GM23338 (cell line): ENCODE data around the gene HSF2BP. TPM values are rescaled to one million over a fixed set of nuclear protein-coding genes. Genes with fewer than 3 reads are reported as not detected.

Experiments
- ATAC-seq: fragments of 200-7000 bp; cut with Tn5 transposase; 3 replicates; pipeline ENCODE4 v1.9.1; 2020
- DNase-seq: peaks from one replicate; pipeline ENCODE4 v3.0.0-alpha.2; 2015; ENCODE audit warnings: low spot score
- H2AFZ ChIP-seq: fragments of 200-600 bp; sonication (generic); 2 replicates; pipeline ENCODE4 v1.8.0; 2016; ENCODE audit warnings: antibody characterized with exemption, mild to moderate bottlenecking, moderate library complexity
- H3F3A ChIP-seq: fragments of 200-600 bp; sonication (generic); replicated peaks from 2 replicates; pipeline ENCODE4 v1.8.0; 2017; ENCODE audit warnings: antibody characterized with exemption, mixed run types, low read depth
- H3K27ac ChIP-seq: fragments of 200-600 bp; sonication (generic); 2 replicates; pipeline ENCODE4 v1.6.1; 2016; ENCODE audit warnings: low read depth
- H3K27me3 ChIP-seq: fragments of 200-600 bp; sonication (generic); 2 replicates; pipeline ENCODE4 v1.8.0; 2016; ENCODE audit warnings: mild to moderate bottlenecking, mixed run types, moderate library complexity; ENCODE audit not compliant: insufficient read depth
- H3K36me3 ChIP-seq: fragments of 200-600 bp; sonication (generic); 2 replicates; pipeline ENCODE4 v1.8.0; 2016; ENCODE audit warnings: mild to moderate bottlenecking; ENCODE audit not compliant: insufficient read depth
- H3K4me1 ChIP-seq: fragments of 200-600 bp; sonication (generic); 2 replicates; pipeline ENCODE4 v1.8.0; 2016; ENCODE audit warnings: mild to moderate bottlenecking, moderate library complexity; ENCODE audit not compliant: insufficient read depth
- H3K4me2 ChIP-seq: fragments of 200-600 bp; sonication (generic); 2 replicates; pipeline ENCODE4 v1.7.1; 2017; ENCODE audit warnings: mixed run types
- H3K4me3 ChIP-seq: fragments of 200-600 bp; sonication (generic); 2 replicates; pipeline ENCODE4 v1.6.1; 2016; ENCODE audit warnings: mixed run types
- H3K79me2 ChIP-seq: fragments of 200-600 bp; sonication (generic); replicated peaks from 2 replicates; pipeline ENCODE4 v1.8.0; 2017; ENCODE audit warnings: mild to moderate bottlenecking; ENCODE audit not compliant: insufficient read depth
- H3K9me2 ChIP-seq: fragments of 200-600 bp; sonication (generic); 2 replicates; pipeline ENCODE4 v1.8.0; 2017; ENCODE audit not compliant: insufficient read depth
- H4K20me1 ChIP-seq: fragments of 200-600 bp; sonication (generic); replicated peaks from 2 replicates; pipeline ENCODE4 v1.8.0; 2017; ENCODE audit warnings: mild to moderate bottlenecking; ENCODE audit not compliant: insufficient read depth
- H3K27ac Mint-ChIP-seq: 2 replicates; pipeline ENCODE4 v1.8.0; 2020; ENCODE audit warnings: inconsistent platforms, mild to moderate bottlenecking, moderate library complexity, mixed read lengths
- H3K27me3 Mint-ChIP-seq: 3 replicates; pipeline ENCODE4 v1.8.0; 2022; ENCODE audit warnings: low read depth, mild to moderate bottlenecking, moderate library complexity, mixed read lengths, inconsistent platforms; ENCODE audit not compliant: insufficient read depth, poor library complexity
- H3K36me3 Mint-ChIP-seq: 3 replicates; pipeline ENCODE4 v1.8.0; 2021; ENCODE audit warnings: low read depth, mild to moderate bottlenecking, inconsistent platforms, moderate library complexity, mixed read lengths
- H3K4me1 Mint-ChIP-seq: 3 replicates; pipeline ENCODE4 v1.8.0; 2020; ENCODE audit warnings: mild to moderate bottlenecking, inconsistent platforms, mixed read lengths
- H3K4me3 Mint-ChIP-seq: 3 replicates; pipeline ENCODE4 v1.8.0; 2021; ENCODE audit warnings: moderate library complexity, mild to moderate bottlenecking, inconsistent platforms, mixed read lengths
- H3K9me3 Mint-ChIP-seq: 3 replicates; pipeline ENCODE4 v1.8.0; 2020; ENCODE audit warnings: moderate library complexity, mild to moderate bottlenecking, inconsistent platforms, mixed read lengths
- CREB1 ChIP-seq: fragments of 250-450 bp; sonication (Bioruptor Pico); IDR thresholded peaks from 2 replicates; pipeline ENCODE4 v1.5.0; 2020; ENCODE audit warnings: low read depth, mild to moderate bottlenecking, moderate library complexity
- CTCF ChIP-seq, 2 experiments: fragments of 200-600 bp in 1 of 2; sonication (generic) in 1 of 2; conservative IDR thresholded peaks; 2 replicates each; pipeline versions ENCODE4 v1.5.1 to v1.6.1; 2016 to 2017; ENCODE audit warnings: antibody characterized with exemption in 2 of 2, low read depth in 2 of 2, mild to moderate bottlenecking in 2 of 2, moderate library complexity in 1 of 2
- EZH2phosphoT487 ChIP-seq: fragments of 200-600 bp; sonication (generic); IDR thresholded peaks from one replicate; pipeline ENCODE4 v1.8.1; 2018; ENCODE audit warnings: antibody characterized with exemption; ENCODE audit not compliant: unreplicated experiment
- NANOG ChIP-seq: IDR thresholded peaks from 2 replicates; pipeline ENCODE4 v1.6.1; 2016; ENCODE audit warnings: antibody characterized with exemption, borderline replicate concordance
- ZNF331 ChIP-seq: fragments of 250-450 bp; sonication (Bioruptor Pico); IDR thresholded peaks from 2 replicates; pipeline ENCODE4 v1.5.0; 2020; ENCODE audit warnings: low read depth, mild to moderate bottlenecking, moderate library complexity
- ZNF462 ChIP-seq: fragments of 250-450 bp; sonication (Bioruptor Pico); IDR thresholded peaks from 2 replicates; pipeline ENCODE4 v1.5.0; 2020; ENCODE audit warnings: mild to moderate bottlenecking, moderate library complexity
- polyA plus RNA-seq: library from polyadenylated mRNA; unstranded; fragments of >200 nt; fragmentation: Nextera tagmentation; extraction: Ambion mirVana; gene quantifications from 2 replicates; pipeline ENCODE4 v1.2.1, GENCODE V29; 2016
- total RNA-seq: library from RNA; depleted of rRNA; stranded (reverse); fragments of >200 nt; shearing (Covaris generic); gene quantifications from 2 replicates; pipeline ENCODE4 v1.2.3, GENCODE V29; 2014
- TF ChIP-seq, protein P1 (sequence below): IDR thresholded peaks from one replicate; pipeline ENCODE4 v1.6.1; 2018; ENCODE audit warnings: antibody characterized with exemption; ENCODE audit not compliant: unreplicated experiment

The HSF2BP gene
- total and polyA plus RNA-seq, 2 experiments from 2014 or later, result 0.78 to 2.0 TPM

DNA sequence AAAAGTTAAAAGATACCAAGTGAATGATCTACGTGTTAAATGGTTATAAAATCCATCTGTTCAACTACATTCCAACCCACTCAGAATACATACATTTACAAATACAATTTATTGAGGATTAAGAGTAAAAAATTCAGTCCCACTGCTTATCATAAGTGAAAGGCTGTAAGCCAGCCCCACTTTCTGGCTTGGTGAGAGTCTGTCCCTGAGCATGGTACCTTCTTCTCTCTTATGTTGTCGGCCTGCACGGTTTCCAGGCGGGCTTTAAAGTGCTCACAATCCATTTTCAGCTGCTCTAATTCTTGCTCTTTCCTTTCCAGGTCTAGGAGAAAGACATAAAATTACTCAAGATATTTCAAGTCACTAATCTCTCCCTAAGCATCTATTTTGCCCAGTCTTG lies 15.2 kb downstream of the HSF2BP start (continued):
- no peak for TF ChIP-seq ZNF462
- no peak for TF ChIP-seq ZNF331 (CRISPR knock-in tag)
- TF ChIP-seq CTCF (conservative IDR thresholded peaks at IDR 0.05; ENCODE audit: low read depth in 2 of 2), result no peak
- no peak for TF ChIP-seq NANOG

DNA sequence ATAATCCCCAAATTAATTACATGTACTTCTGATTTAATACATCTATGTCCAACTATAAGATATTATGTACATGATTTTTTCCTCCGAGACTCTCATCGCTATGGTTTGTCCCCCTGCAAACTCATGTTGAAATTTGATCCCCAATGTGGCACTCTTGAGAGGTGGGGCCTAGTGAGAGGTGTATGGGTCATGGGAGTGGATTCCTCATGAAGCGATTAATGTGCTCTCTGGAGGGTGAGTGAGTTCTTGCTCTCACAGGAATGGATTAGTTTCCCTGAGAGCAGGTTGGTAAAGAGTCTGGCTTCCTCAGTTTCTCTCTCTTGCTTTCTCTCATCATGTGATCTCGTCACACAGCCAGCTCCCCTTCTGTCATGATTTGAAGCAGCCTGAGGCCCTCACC lies 16.1 kb downstream of the HSF2BP start:
- no peak for DNase-seq
- Mint-ChIP-seq H3K36me3 (no peaks in the 10 kb centered on the region), H3K27ac (no peak overlapping the region), H3K4me1 (peaks cover 11% of the 10 kb centered on the region; the same call in 2 of the 3 replicates), H3K27me3 (no peaks in the 10 kb centered on the region), H3K9me3 (no peaks in the 10 kb centered on the region), H3K4me3 (no peak overlapping the region)
- no peaks in the 10 kb centered on the region for H4K20me1 ChIP-seq
- no peaks in the 10 kb centered on the region for H3K9me2 ChIP-seq
- H3K36me3 ChIP-seq, result no peaks in the 10 kb centered on the region
- H3K4me2 ChIP-seq, result no peak overlapping the region
- peak overlapping the region; percentile 54; the same call in 1 of the 2 replicates for H2AFZ ChIP-seq
- H3F3A ChIP-seq, result no peaks in the 10 kb centered on the region
- no peak overlapping the region for H3K4me3 ChIP-seq
- H3K27ac ChIP-seq, result no peak overlapping the region
- peak; percentile 18; the same call in 1 of the 3 replicates for ATAC-seq
- no peaks in the 10 kb centered on the region for H3K4me1 ChIP-seq
- H3K27me3 ChIP-seq, result no peaks in the 10 kb centered on the region
- H3K79me2 ChIP-seq, result no peaks in the 10 kb centered on the region
- TF ChIP-seq EZH2phosphoT487 (no peak), CREB1 (CRISPR knock-in tag) (no peak), CTCF (conservative IDR thresholded peaks at IDR 0.05; ENCODE audit: low read depth in 2 of 2) (no peak)
- TF ChIP-seq, protein P1, sequence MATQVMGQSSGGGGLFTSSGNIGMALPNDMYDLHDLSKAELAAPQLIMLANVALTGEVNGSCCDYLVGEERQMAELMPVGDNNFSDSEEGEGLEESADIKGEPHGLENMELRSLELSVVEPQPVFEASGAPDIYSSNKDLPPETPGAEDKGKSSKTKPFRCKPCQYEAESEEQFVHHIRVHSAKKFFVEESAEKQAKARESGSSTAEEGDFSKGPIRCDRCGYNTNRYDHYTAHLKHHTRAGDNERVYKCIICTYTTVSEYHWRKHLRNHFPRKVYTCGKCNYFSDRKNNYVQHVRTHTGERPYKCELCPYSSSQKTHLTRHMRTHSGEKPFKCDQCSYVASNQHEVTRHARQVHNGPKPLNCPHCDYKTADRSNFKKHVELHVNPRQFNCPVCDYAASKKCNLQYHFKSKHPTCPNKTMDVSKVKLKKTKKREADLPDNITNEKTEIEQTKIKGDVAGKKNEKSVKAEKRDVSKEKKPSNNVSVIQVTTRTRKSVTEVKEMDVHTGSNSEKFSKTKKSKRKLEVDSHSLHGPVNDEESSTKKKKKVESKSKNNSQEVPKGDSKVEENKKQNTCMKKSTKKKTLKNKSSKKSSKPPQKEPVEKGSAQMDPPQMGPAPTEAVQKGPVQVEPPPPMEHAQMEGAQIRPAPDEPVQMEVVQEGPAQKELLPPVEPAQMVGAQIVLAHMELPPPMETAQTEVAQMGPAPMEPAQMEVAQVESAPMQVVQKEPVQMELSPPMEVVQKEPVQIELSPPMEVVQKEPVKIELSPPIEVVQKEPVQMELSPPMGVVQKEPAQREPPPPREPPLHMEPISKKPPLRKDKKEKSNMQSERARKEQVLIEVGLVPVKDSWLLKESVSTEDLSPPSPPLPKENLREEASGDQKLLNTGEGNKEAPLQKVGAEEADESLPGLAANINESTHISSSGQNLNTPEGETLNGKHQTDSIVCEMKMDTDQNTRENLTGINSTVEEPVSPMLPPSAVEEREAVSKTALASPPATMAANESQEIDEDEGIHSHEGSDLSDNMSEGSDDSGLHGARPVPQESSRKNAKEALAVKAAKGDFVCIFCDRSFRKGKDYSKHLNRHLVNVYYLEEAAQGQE, result no peak
